Mononuclear cell (primary cell): Measurements from ENCODE around the gene DLGAP1. TPM values are rescaled to one million over a fixed set of nuclear protein-coding genes. Genes with fewer than 3 reads are reported as not detected.

Experiments used
- H3K27me3 ChIP-seq: 2 replicates; pipeline ENCODE4 v1.6.0; 2011; ENCODE audit warnings: low read length, control low read depth; ENCODE audit not compliant: insufficient read depth
- H3K4me1 ChIP-seq: 2 replicates; pipeline ENCODE4 v1.5.1; 2011; ENCODE audit warnings: mild to moderate bottlenecking, low read length, control low read depth; ENCODE audit not compliant: insufficient read depth
- H3K4me3 ChIP-seq: 2 replicates; pipeline ENCODE4 v1.5.1; 2011; ENCODE audit warnings: mild to moderate bottlenecking, low read length, moderate library complexity
- H3K9me3 ChIP-seq: 2 replicates; pipeline ENCODE4 v1.5.1; 2011; ENCODE audit warnings: low read depth, mild to moderate bottlenecking, control low read depth, low read length
- total RNA-seq: library from RNA; depleted of rRNA; stranded (reverse); fragments of >200 nt; gene quantifications from one replicate; pipeline ENCODE4 v1.2.3, GENCODE V29; 2012

The DLGAP1 gene
- total RNA-seq, 1 donor, result 0.42 TPM

GRCh38 chr18:3649135-3649632 lies 805.9 kb downstream of the DLGAP1 start:
- Histone ChIP-seq H3K4me1 (peaks cover 16% of the 10 kb centered on the region), H3K27me3 (no peaks in the 10 kb centered on the region), H3K4me3 (no peak overlapping the region), H3K9me3 (no peaks in the 10 kb centered on the region)

- H3K9me3 ChIP-seq, result no peaks in the 10 kb centered on the region
- peaks cover 15% of the 10 kb centered on the region for H3K4me1 ChIP-seq
- no peaks in the 10 kb centered on the region for H3K27me3 ChIP-seq
- H3K4me3 ChIP-seq, result no peak overlapping the region
Measured at GRCh38 chr18:3648641-3649040, 806.5 kb downstream of the DLGAP1 start.

- peaks cover 10% of the 10 kb centered on the region for H3K4me1 ChIP-seq
- no peaks in the 10 kb centered on the region for H3K9me3 ChIP-seq
- H3K27me3 ChIP-seq, result no peaks in the 10 kb centered on the region
- H3K4me3 ChIP-seq, result no peak overlapping the region
Measured at GRCh38 chr18:3648200-3648599, 806.9 kb downstream of the DLGAP1 start.

- Histone ChIP-seq H3K27me3 (no peaks in the 10 kb centered on the region), H3K9me3 (no peaks in the 10 kb centered on the region), H3K4me3 (no peak overlapping the region), H3K4me1 (peaks cover 5% of the 10 kb centered on the region)
Measured at GRCh38 chr18:3647636-3648035, 807.5 kb downstream of the DLGAP1 start.

GRCh38 chr18:3645384-3646156 lies 809.5 kb downstream of the DLGAP1 start:
- Histone ChIP-seq H3K4me3 (no peak overlapping the region), H3K4me1 (no peaks in the 10 kb centered on the region), H3K27me3 (no peaks in the 10 kb centered on the region), H3K9me3 (no peaks in the 10 kb centered on the region)

- H3K4me3 ChIP-seq, result no peak overlapping the region
- no peaks in the 10 kb centered on the region for H3K4me1 ChIP-seq
- H3K27me3 ChIP-seq, result no peaks in the 10 kb centered on the region
- H3K9me3 ChIP-seq, result no peaks in the 10 kb centered on the region
Measured at GRCh38 chr18:3634250-3634939, 820.7 kb downstream of the DLGAP1 start.

- Histone ChIP-seq H3K4me1 (no peaks in the 10 kb centered on the region), H3K27me3 (no peaks in the 10 kb centered on the region), H3K9me3 (no peaks in the 10 kb centered on the region), H3K4me3 (no peak overlapping the region)
Measured at GRCh38 chr18:3631887-3632286, 823.2 kb downstream of the DLGAP1 start.

GRCh38 chr18:3626929-3627458 lies 828.1 kb downstream of the DLGAP1 start:
- Histone ChIP-seq H3K27me3 (no peaks in the 10 kb centered on the region), H3K4me3 (no peak overlapping the region), H3K9me3 (no peaks in the 10 kb centered on the region), H3K4me1 (peaks cover 13% of the 10 kb centered on the region)

- Histone ChIP-seq H3K4me3 (no peak overlapping the region), H3K4me1 (peaks cover 13% of the 10 kb centered on the region), H3K27me3 (no peaks in the 10 kb centered on the region), H3K9me3 (no peaks in the 10 kb centered on the region)
Measured at GRCh38 chr18:3625742-3626091, 829.4 kb downstream of the DLGAP1 start.

GRCh38 chr18:3624935-3625741 lies 830.0 kb downstream of the DLGAP1 start:
- peaks cover 13% of the 10 kb centered on the region for H3K4me1 ChIP-seq
- H3K4me3 ChIP-seq, result no peak overlapping the region
- H3K9me3 ChIP-seq, result no peaks in the 10 kb centered on the region
- H3K27me3 ChIP-seq, result no peaks in the 10 kb centered on the region

GRCh38 chr18:3624546-3624934 lies 830.6 kb downstream of the DLGAP1 start:
- Histone ChIP-seq H3K27me3 (no peaks in the 10 kb centered on the region), H3K9me3 (no peaks in the 10 kb centered on the region), H3K4me3 (no peak overlapping the region), H3K4me1 (peaks cover 13% of the 10 kb centered on the region)

GRCh38 chr18:3623769-3624545 lies 831.1 kb downstream of the DLGAP1 start:
- no peaks in the 10 kb centered on the region for H3K9me3 ChIP-seq
- H3K4me1 ChIP-seq, result peaks cover 13% of the 10 kb centered on the region
- H3K4me3 ChIP-seq, result no peak overlapping the region
- H3K27me3 ChIP-seq, result no peaks in the 10 kb centered on the region

- Histone ChIP-seq H3K9me3 (no peaks in the 10 kb centered on the region), H3K4me1 (peaks cover 13% of the 10 kb centered on the region), H3K4me3 (no peak overlapping the region), H3K27me3 (no peaks in the 10 kb centered on the region)
Measured at GRCh38 chr18:3620146-3621119, 834.7 kb downstream of the DLGAP1 start.
